A549 (cell line): ENCODE measurements around the gene SF3A1. TPM values are rescaled to one million over a fixed set of nuclear protein-coding genes. Genes with fewer than 3 reads are reported as not detected.
"Not testable (repeated sequence)": the region's sequence is repeated elsewhere in the genome, so short reads cannot be mapped to it uniquely, and the experiment has no call there.

Experiments
- ATAC-seq, 2 experiments: fragments of 200-7000 bp in 1 of 2; fragments of >200 bp in 1 of 2; cut with Nextera tagmentation in 1 of 2; cut with Tn5 transposase in 1 of 2; 3 replicates each; pipeline versions ENCODE4 v1.8.0 to v1.9.1; 2018 to 2020; ENCODE audit warnings: mild to moderate bottlenecking in 1 of 2, moderate library complexity in 1 of 2
- CTCF ChIA-PET: fragments of 300-600 bp; sonication (Branson Sonifier 250); formaldehyde crosslinking; extraction: SDS; loops from one replicate; lab custom pipeline; 2021; ENCODE audit warnings: antibody characterized with exemption, inconsistent platforms; lab: Yijun Ruan, JAX
- POLR2A ChIA-PET: fragments of 350-600 bp; formaldehyde crosslinking; extraction: SDS; loops from one replicate; lab custom pipeline; 2021; ENCODE audit warnings: antibody characterized with exemption, inconsistent platforms; lab: Yijun Ruan, JAX
- DNase-seq, 2 experiments: peaks; one replicate each; pipeline versions ENCODE4 v3.0.0 to v3.0.0-alpha.2; 2011 to 2016; ENCODE audit warnings: low read depth in 1 of 2, low spot score in 1 of 2
- FAIRE-seq: peaks from 2 replicates; lab custom pipeline; 2011; peaks lifted over from hg19 to GRCh38; lab: Jason Lieb, UNC
- H3K27ac ChIP-seq, 2 experiments: fragments of >200 bp; sonication (Bioruptor Twin); formaldehyde crosslinking; 3 replicates each; pipeline ENCODE4 v1.5.1; 2016 to 2017
- H3K4me1 ChIP-seq: fragments of >200 bp; sonication (Bioruptor Twin); formaldehyde crosslinking; 3 replicates; pipeline ENCODE4 v1.6.1; 2016
- H3K4me2 ChIP-seq: fragments of >200 bp; sonication (Bioruptor Twin); formaldehyde crosslinking; 3 replicates; pipeline ENCODE4 v1.6.1; 2016
- H3K4me3 ChIP-seq: fragments of >200 bp; sonication (Bioruptor Twin); formaldehyde crosslinking; 3 replicates; pipeline ENCODE4 v1.5.1; 2016
- H3K9me3 ChIP-seq: fragments of >200 bp; sonication (Bioruptor Twin); formaldehyde crosslinking; 3 replicates; pipeline ENCODE4 v1.6.1; 2016
- BHLHE40 ChIP-seq: IDR thresholded peaks from 2 replicates; pipeline ENCODE4 v1.6.1; 2012; ENCODE audit warnings: low read depth, low read length, inconsistent platforms
- CBX2 ChIP-seq: fragments of 200-600 bp; sonication (generic); IDR thresholded peaks from 2 replicates; pipeline ENCODE4 v1.6.1; 2016; ENCODE audit warnings: low read depth, mild to moderate bottlenecking, borderline replicate concordance
- CHD2 ChIP-seq: fragments of 150-350 bp; IDR thresholded peaks from 2 replicates; pipeline ENCODE4 v1.6.1; 2014; ENCODE audit warnings: low read length; ENCODE audit not compliant: partially characterized antibody
- CHD4 ChIP-seq: fragments of 200-600 bp; sonication (generic); IDR thresholded peaks from 2 replicates; pipeline ENCODE4 v1.6.1; 2016; ENCODE audit warnings: antibody characterized with exemption, mild to moderate bottlenecking, borderline replicate concordance
- EHF ChIP-seq: fragments of 250-450 bp; sonication (Bioruptor Pico); IDR thresholded peaks from 2 replicates; pipeline ENCODE4 v1.5.0; 2020; ENCODE audit warnings: mild to moderate bottlenecking
- EHMT2 ChIP-seq: fragments of 200-600 bp; sonication (generic); IDR thresholded peaks from 2 replicates; pipeline ENCODE4 v1.6.1; 2016; ENCODE audit warnings: antibody characterized with exemption, low read depth, mild to moderate bottlenecking, moderate library complexity
- EP300 ChIP-seq, 2 experiments: fragments of >200 bp; sonication (Bioruptor Twin); formaldehyde crosslinking; IDR thresholded peaks; 2 replicates in 1 of 2; 3 replicates in 1 of 2; pipeline ENCODE4 v1.6.1; 2016 to 2017
- ESRRA ChIP-seq: fragments of 150-350 bp; IDR thresholded peaks from 2 replicates; pipeline ENCODE4 v1.6.1; 2014; ENCODE audit warnings: mild to moderate bottlenecking, low read length, borderline replicate concordance
- FOSL2 ChIP-seq, 2 experiments: fragments of 450-650 bp in 1 of 2; fragments of >200 bp in 1 of 2; sonication (Bioruptor Twin) in 1 of 2; formaldehyde crosslinking; IDR thresholded peaks; 2 replicates each; pipeline versions ENCODE4 v1.5.0 to v1.6.1; 2016 to 2020; ENCODE audit warnings: mild to moderate bottlenecking in 1 of 2, moderate library complexity in 1 of 2
- FOXS1 ChIP-seq: fragments of 250-450 bp; sonication (Bioruptor Pico); IDR thresholded peaks from 2 replicates; pipeline ENCODE4 v1.5.0; 2020; ENCODE audit warnings: mild to moderate bottlenecking, moderate library complexity
- HDAC2 ChIP-seq: fragments of 200-600 bp; sonication (generic); IDR thresholded peaks from 2 replicates; pipeline ENCODE4 v1.6.1; 2016
- HOXA7 ChIP-seq: fragments of 250-450 bp; sonication (Bioruptor Pico); IDR thresholded peaks from 2 replicates; pipeline ENCODE4 v1.5.0; 2020; ENCODE audit warnings: mild to moderate bottlenecking, moderate library complexity
- HOXB5 ChIP-seq: fragments of 250-450 bp; sonication (Bioruptor Pico); IDR thresholded peaks from 2 replicates; pipeline ENCODE4 v1.5.0; 2020; ENCODE audit warnings: mild to moderate bottlenecking, moderate library complexity
- MAZ ChIP-seq: fragments of 150-350 bp; IDR thresholded peaks from 2 replicates; pipeline ENCODE4 v1.6.1; 2014; ENCODE audit warnings: antibody characterized with exemption, low read depth, low read length, borderline replicate concordance
- RAD21 ChIP-seq, 2 experiments: fragments of >200 bp in 1 of 2; sonication (Bioruptor Twin) in 1 of 2; formaldehyde crosslinking in 1 of 2; IDR thresholded peaks in 1 of 2; conservative IDR thresholded peaks in 1 of 2; 2 replicates in 1 of 2; 3 replicates in 1 of 2; pipeline ENCODE4 v1.6.1; 2012 to 2018; ENCODE audit warnings: inconsistent platforms in 1 of 2
- RARB ChIP-seq: fragments of 250-450 bp; sonication (Bioruptor Pico); IDR thresholded peaks from 2 replicates; pipeline ENCODE4 v1.8.0; 2021; ENCODE audit warnings: mild to moderate bottlenecking, moderate library complexity
- SREBF2 ChIP-seq: fragments of 450-650 bp; IDR thresholded peaks from 2 replicates; pipeline ENCODE4 v1.6.1; 2014; ENCODE audit warnings: mild to moderate bottlenecking, moderate library complexity
- WGBS: methylation state at CpG from one replicate; pipeline ENCODE4 v1.1.6; 2017; ENCODE audit errors: missing lambda C conversion rate; 5-methylcytosine and 5-hydroxymethylcytosine counted together
- polyA plus RNA-seq, 4 experiments: library from polyadenylated mRNA; depleted of rRNA in 3 of 4; stranded (reverse); fragments of >200 nt; fragmentation: RNase III in 1 of 4; extraction: RNeasy Plus Mini Kit Qiagen cat#74134 plus additional on column Dnase treatment in 1 of 4; gene quantifications; 2 replicates in 3 of 4; 3 replicates in 1 of 4; pipeline ENCODE4 v1.2.3, GENCODE V29; 2011 to 2017
- TF ChIP-seq, protein P1 (sequence below): fragments of 450-650 bp; IDR thresholded peaks from 2 replicates; pipeline ENCODE4 v1.6.1; 2014; ENCODE audit warnings: antibody characterized with exemption
- TF ChIP-seq, protein P2 (sequence below): IDR thresholded peaks from 2 replicates; pipeline ENCODE4 v1.6.1; 2012
- TF ChIP-seq, protein P3 (sequence below): fragments of 150-350 bp; IDR thresholded peaks from 2 replicates; pipeline ENCODE4 v1.6.1; 2014; ENCODE audit warnings: low read depth, mild to moderate bottlenecking, low read length
- TF ChIP-seq, protein P4 (sequence below): fragments of >200 bp; sonication (Bioruptor Twin); formaldehyde crosslinking; IDR thresholded peaks from 3 replicates; pipeline ENCODE4 v1.5.1; 2016
- TF ChIP-seq, protein P5 (sequence below): IDR thresholded peaks from 2 replicates; pipeline ENCODE4 v1.6.1; 2012; ENCODE audit warnings: low read depth, borderline replicate concordance

Gene SF3A1
- polyA plus RNA-seq, 2 of the 4 experiments (the other 2 are of a cell fraction) = 47.0 to 57.9 TPM

DNA sequence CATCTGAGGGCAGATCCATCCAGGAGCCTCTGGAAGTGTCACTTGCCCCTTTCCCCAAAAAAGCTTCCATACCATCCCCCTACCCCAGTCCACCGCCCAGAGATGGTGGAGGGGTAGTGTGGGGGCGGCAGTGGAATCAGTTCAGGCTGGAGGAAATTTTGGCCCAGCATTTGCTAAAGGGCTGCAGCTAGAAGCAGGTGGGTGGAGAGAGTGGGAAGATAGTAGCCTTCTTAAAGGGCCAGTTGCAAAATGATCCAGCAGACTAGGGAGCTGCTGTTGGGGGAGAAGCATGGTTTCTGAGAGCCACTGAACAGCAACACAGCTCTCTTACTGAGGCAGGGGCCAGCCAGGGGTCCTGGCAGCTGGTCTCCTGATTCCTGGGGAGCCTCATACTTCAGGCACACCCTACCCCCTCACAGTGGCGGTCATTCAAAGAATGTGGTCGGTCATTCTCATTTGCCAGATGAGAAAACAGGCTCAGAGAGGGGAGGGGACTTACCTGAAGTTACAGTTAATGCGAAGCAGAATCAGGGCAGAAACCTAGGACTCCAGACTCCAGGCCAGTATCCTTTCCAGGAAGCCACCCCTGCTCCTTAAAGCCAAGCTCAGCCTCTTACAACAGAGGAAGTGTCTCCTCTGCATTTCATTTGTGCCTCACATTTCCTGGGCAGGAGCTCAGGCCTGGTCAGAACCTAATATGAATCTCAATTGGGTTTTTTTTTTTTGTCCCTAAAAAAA is 45.5 kb upstream of the SF3A1 start:
- no peak for ATAC-seq

DNA sequence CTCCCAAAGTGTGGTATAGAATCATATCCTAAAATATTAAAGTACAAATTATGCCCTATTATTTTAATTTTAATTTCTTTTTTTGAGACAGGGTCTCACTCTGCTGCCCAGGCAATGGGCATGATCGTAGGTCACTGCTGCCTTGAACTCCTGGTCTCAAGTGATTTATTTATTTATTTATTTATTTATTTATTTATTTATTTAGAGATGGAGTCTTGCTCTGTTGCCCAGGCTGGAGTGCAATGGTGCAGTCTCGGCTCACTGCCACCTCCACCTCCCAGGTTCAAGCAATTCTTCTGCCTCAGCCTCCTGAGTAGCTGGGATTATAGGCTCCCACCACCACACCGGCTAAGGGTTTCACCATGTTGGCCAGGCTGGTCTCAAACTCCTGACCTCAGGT is 44.3 kb upstream of the SF3A1 start:
- not testable (repeated sequence) for FAIRE-seq, H3K9me3 ChIP-seq, DNase-seq, H3K4me2 ChIP-seq, H3K4me3 ChIP-seq, H3K27ac ChIP-seq, ATAC-seq
- H3K4me1 ChIP-seq = peaks cover 18% of the 10 kb centered on the region
- POLR2A ChIA-PET = interaction anchor here (1.4 kb wide), 1 partner anchor 23 kb away, joined by 5 read pairs; no protein-coding TSS in a partner anchor
- CTCF ChIA-PET = interaction anchor here (1.3 to 1.7 kb wide), 3 partner anchors 23 to 113 kb away, joined by 4 to 6 read pairs (median 5); no protein-coding TSS in a partner anchor
- WGBS = 96% methylated on average over 3 of the region's 3 CpGs

More for the DNA sequence above, 45.5 kb upstream of the SF3A1 start:
- 80% methylated on average over 5 of the region's 5 CpGs for WGBS
- DNase-seq (no peak), FAIRE-seq (no peak)
- Histone ChIP-seq H3K9me3 (no peaks in the 10 kb centered on the region), H3K27ac (peak overlapping the region in 1 of 2 experiments; percentile 51; a peak in 1 of 6 replicates), H3K4me1 (peaks cover 18% of the 10 kb centered on the region), H3K4me2 (no peak overlapping the region), H3K4me3 (no peak overlapping the region)
- TF ChIP-seq, protein P1, sequence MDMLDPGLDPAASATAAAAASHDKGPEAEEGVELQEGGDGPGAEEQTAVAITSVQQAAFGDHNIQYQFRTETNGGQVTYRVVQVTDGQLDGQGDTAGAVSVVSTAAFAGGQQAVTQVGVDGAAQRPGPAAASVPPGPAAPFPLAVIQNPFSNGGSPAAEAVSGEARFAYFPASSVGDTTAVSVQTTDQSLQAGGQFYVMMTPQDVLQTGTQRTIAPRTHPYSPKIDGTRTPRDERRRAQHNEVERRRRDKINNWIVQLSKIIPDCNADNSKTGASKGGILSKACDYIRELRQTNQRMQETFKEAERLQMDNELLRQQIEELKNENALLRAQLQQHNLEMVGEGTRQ = no peak
- TF ChIP-seq EHMT2 (no peak), SREBF2 (no peak), FOSL2 (IDR thresholded peaks at IDR 0.05) (no peak), FOSL2 (CRISPR knock-in tag; IDR thresholded peaks at IDR 0.05) (no peak)
- TF ChIP-seq, protein P2, sequence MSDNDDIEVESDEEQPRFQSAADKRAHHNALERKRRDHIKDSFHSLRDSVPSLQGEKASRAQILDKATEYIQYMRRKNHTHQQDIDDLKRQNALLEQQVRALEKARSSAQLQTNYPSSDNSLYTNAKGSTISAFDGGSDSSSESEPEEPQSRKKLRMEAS = no peak
- CTCF ChIA-PET = interaction anchor here (0.6 to 1.7 kb wide), 5 partner anchors 11 to 904 kb away, joined by 3 to 6 read pairs (median 4); no protein-coding TSS in a partner anchor
- POLR2A ChIA-PET = interaction anchor here (0.6 to 1.4 kb wide), 2 partner anchors 22 to 205 kb away, joined by 3 to 5 read pairs; no protein-coding TSS in a partner anchor

DNA sequence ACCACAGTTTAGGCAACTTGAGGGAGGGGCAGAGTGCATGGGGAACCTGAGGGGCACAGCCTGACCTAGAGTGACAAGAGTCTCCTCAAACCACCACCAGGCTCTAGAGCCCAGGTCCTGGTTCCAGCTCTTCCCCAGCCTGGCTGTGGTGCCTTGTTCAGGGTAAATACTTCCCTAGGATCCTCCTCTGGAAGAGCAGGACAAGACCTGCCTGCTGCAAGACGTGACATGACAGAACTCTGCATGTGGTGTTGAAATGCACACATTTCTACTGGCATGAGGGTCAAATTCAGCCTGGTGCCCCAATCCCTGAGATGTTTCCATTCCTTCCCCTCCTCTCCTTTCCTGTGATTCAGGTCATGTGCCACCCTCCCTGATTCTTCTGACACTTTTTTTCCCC is 43.5 kb upstream of the SF3A1 start:
- Histone ChIP-seq H3K4me2 (no peak overlapping the region), H3K27ac (no peak overlapping the region), H3K9me3 (no peaks in the 10 kb centered on the region), H3K4me3 (no peak overlapping the region), H3K4me1 (peaks cover 18% of the 10 kb centered on the region)
- FAIRE-seq (no peak), DNase-seq (no peak), ATAC-seq (no peak)
- 82% methylated on average over 1 of the region's 1 CpG for WGBS
- ChIA-PET POLR2A (interaction anchor here (0.6 kb wide), 1 partner anchor 164 kb away, joined by 5 read pairs; no protein-coding TSS in a partner anchor), CTCF (interaction anchor here (0.6 to 1.3 kb wide), 2 partner anchors 18 to 112 kb away, joined by 4 read pairs; no protein-coding TSS in a partner anchor)
- TF ChIP-seq BHLHE40 (no peak), HDAC2 (no peak), HOXB5 (no peak), EP300 (IDR thresholded peaks at IDR 0.05) (no peak), FOSL2 (IDR thresholded peaks at IDR 0.05) (no peak), FOSL2 (CRISPR knock-in tag; IDR thresholded peaks at IDR 0.05) (no peak), MAZ (no peak), CBX2 (no peak), CHD4 (no peak), ESRRA (no peak), FOXS1 (no peak), RARB (CRISPR knock-in tag) (no peak), RAD21 (conservative IDR thresholded peaks at IDR 0.05 in 1 of 2, IDR thresholded peaks at IDR 0.05 in 1 of 2) (no peak), EHF (no peak), HOXA7 (CRISPR knock-in tag) (no peak), CHD2 (no peak)
- TF ChIP-seq, protein P3, sequence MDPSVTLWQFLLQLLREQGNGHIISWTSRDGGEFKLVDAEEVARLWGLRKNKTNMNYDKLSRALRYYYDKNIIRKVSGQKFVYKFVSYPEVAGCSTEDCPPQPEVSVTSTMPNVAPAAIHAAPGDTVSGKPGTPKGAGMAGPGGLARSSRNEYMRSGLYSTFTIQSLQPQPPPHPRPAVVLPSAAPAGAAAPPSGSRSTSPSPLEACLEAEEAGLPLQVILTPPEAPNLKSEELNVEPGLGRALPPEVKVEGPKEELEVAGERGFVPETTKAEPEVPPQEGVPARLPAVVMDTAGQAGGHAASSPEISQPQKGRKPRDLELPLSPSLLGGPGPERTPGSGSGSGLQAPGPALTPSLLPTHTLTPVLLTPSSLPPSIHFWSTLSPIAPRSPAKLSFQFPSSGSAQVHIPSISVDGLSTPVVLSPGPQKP = no peak
- TF ChIP-seq, protein P4, sequence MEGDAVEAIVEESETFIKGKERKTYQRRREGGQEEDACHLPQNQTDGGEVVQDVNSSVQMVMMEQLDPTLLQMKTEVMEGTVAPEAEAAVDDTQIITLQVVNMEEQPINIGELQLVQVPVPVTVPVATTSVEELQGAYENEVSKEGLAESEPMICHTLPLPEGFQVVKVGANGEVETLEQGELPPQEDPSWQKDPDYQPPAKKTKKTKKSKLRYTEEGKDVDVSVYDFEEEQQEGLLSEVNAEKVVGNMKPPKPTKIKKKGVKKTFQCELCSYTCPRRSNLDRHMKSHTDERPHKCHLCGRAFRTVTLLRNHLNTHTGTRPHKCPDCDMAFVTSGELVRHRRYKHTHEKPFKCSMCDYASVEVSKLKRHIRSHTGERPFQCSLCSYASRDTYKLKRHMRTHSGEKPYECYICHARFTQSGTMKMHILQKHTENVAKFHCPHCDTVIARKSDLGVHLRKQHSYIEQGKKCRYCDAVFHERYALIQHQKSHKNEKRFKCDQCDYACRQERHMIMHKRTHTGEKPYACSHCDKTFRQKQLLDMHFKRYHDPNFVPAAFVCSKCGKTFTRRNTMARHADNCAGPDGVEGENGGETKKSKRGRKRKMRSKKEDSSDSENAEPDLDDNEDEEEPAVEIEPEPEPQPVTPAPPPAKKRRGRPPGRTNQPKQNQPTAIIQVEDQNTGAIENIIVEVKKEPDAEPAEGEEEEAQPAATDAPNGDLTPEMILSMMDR = no peak
- TF ChIP-seq, protein P5, sequence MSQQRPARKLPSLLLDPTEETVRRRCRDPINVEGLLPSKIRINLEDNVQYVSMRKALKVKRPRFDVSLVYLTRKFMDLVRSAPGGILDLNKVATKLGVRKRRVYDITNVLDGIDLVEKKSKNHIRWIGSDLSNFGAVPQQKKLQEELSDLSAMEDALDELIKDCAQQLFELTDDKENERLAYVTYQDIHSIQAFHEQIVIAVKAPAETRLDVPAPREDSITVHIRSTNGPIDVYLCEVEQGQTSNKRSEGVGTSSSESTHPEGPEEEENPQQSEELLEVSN = no peak
